Measurements from ENCODE around the gene CORO7.

Gene CORO7

DNA sequence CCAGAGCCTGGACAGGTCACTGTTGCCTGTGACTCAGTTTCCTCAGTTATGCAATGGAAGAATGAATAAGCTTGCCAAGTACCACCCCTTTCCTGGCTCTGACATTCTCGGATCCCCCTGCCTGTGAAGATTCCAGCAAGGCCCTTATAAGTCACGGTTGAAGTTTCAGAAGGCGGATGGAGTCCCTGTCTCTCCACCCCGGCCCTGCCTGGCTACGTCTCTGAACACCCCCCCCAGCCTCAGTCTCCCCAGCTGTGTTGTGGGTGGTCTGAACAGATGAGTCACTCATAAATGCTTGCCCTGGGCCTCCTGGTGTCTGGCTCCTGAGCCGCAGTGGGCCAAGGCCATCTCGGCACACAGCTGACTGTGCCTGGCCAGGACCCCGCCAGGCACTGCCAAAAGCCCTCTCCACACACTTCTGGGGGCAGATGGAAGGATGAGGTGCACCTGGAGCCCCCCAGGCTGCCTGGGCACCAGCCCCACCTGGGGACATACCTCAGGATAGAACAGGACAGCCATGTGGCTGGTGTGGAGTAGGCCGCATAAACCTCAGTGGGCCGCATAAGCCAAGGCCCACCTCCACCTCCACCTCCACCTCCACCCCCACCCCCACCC lies 29.3 kb downstream of the CORO7 start:
- DNase-seq (ENCODE audit: low read depth): no peak
- H3K4me3 ChIP-seq (ENCODE audit: low read depth, low read length): no peak overlapping the region
- no peak for TF ChIP-seq CTCF (IDR thresholded peaks at IDR 0.05; ENCODE audit: control insufficient read depth, extremely low read depth, insufficient read depth)

- TF ChIP-seq CTCF (IDR thresholded peaks at IDR 0.05; ENCODE audit: control insufficient read depth, extremely low read depth, insufficient read depth): no peak
- no peak overlapping the region for H3K4me3 ChIP-seq (ENCODE audit: low read depth, low read length)
- no peak for DNase-seq (ENCODE audit: low read depth)
Measured at GRCh38 chr16:4386451-4386805, 30.0 kb downstream of the CORO7 start.

DNA sequence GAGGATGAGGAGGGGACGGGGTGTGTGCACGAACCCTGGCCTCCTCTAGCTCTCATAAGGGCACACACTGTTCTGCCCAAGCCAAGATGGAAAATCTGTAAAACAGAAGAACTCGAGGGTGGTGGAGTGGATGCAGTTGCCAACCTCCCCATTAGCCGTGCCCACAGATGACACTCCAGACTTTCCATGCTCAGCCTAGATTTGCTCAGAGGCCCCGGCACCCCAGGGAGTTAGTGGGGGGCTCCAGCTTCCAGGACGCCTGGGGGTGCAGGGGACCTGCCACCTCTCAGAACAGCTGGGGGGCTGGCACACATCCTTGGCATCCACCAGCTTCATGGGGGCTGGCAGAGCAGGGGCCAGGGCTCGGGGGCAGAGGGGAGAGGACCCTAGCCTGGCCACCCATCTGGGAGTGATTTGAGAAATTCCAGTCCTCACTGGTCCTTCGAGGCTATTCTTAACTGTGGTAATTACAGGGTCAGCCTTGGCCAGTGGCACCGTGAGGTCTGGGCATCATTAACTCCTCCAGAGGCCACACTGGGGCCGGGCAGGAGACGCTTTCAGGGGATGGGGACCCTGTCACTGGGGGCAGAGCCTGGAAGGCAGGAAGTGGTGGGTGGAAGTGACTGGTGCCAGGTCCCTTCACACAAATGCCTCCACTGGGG lies 30.5 kb downstream of the CORO7 start:
- DNase-seq (ENCODE audit: low read depth): no peak
- no peak for TF ChIP-seq CTCF (IDR thresholded peaks at IDR 0.05; ENCODE audit: control insufficient read depth, extremely low read depth, insufficient read depth)
- no peak overlapping the region for H3K4me3 ChIP-seq (ENCODE audit: low read depth, low read length)

- no peak for DNase-seq (ENCODE audit: low read depth)
- no peak for TF ChIP-seq CTCF (IDR thresholded peaks at IDR 0.05; ENCODE audit: control insufficient read depth, extremely low read depth, insufficient read depth)
- no peak overlapping the region for H3K4me3 ChIP-seq (ENCODE audit: low read depth, low read length)
Measured at GRCh38 chr16:4385066-4385788, 31.2 kb downstream of the CORO7 start.

- TF ChIP-seq CTCF (IDR thresholded peaks at IDR 0.05; ENCODE audit: control insufficient read depth, extremely low read depth, insufficient read depth): no peak
- H3K4me3 ChIP-seq (ENCODE audit: low read depth, low read length): no peak overlapping the region
- no peak for DNase-seq (ENCODE audit: low read depth)
Measured at GRCh38 chr16:4384509-4384942, 31.9 kb downstream of the CORO7 start.

DNA sequence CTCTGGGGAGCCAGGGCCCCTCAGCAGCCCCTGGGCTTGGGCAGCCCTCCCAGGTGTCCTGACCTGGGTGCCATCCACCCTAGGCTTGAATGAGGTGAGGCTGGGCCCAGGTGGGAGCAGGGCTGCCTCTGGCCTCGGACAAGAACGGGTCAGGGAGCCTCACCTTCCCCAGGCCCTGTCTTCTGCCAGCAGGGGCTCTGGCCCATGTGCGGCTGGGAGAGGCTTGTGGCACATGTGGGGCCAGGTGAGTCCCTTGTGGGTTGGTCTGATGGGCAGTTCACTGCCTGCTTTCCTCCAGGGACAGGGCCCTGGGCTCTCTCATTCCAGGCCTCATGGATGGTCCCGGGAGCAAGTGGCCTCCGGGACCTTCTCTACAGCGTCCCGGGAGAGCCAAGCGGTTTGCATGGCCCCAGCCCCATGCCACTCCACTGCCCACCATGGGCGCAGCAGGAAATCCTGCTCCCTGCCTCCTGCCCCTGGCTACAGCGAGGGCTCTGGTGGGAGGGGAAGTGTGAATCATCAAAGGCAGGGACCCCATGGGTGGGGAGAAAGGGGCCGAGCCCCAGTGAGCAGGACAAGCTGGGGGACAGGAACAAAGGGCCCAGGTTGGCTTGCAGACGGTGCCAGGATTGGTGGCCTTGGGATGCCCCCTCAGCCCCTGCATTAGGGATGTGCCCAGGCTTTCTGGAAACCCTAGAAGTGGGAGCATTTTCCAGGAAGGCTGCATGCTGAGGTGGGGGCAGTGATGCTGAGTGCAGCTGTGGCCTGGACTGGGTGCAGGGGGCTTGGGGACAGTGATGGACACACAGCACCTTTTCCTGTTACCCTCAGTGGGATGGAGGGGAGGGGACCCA lies 32.6 kb downstream of the CORO7 start:
- TF ChIP-seq CTCF (IDR thresholded peaks at IDR 0.05; ENCODE audit: control insufficient read depth, extremely low read depth, insufficient read depth): no peak
- no peak overlapping the region for H3K4me3 ChIP-seq (ENCODE audit: low read depth, low read length)

More for the DNA sequence above, 32.6 kb downstream of the CORO7 start:
- DNase-seq (ENCODE audit: low read depth): no peak

All from LNCaP clone FGC (cell line).